HUES48 (cell line): ENCODE data around the gene AGTPBP1.
"Not testable (repeated sequence)": the region's sequence is repeated elsewhere in the genome, so short reads cannot be mapped to it uniquely, and the experiment has no call there.

Source experiments
- H3K27ac ChIP-seq: one replicate; pipeline ENCODE4 v1.7.0; 2013; ENCODE audit warnings: low read depth, low read length, inconsistent platforms
- H3K27me3 ChIP-seq: 2 replicates; pipeline ENCODE4 v1.6.1; 2013; ENCODE audit warnings: mild to moderate bottlenecking, low read length; ENCODE audit not compliant: control insufficient read depth, insufficient read depth
- H3K36me3 ChIP-seq: 2 replicates; pipeline ENCODE4 v1.6.1; 2013; ENCODE audit warnings: low read length; ENCODE audit not compliant: control insufficient read depth, insufficient read depth
- H3K4me1 ChIP-seq: 2 replicates; pipeline ENCODE4 v1.6.1; 2013; ENCODE audit warnings: mild to moderate bottlenecking, low read length; ENCODE audit not compliant: control insufficient read depth, insufficient read depth
- H3K4me3 ChIP-seq: 2 replicates; pipeline ENCODE4 v1.5.1; 2013; ENCODE audit warnings: mild to moderate bottlenecking, low read depth, low read length
- H3K9ac ChIP-seq: 2 replicates; pipeline ENCODE4 v1.6.1; 2013; ENCODE audit warnings: mild to moderate bottlenecking, low read depth, low read length, moderate library complexity
- H3K9me3 ChIP-seq: 2 replicates; pipeline ENCODE4 v1.6.1; 2013; ENCODE audit warnings: low read length; ENCODE audit not compliant: control insufficient read depth, insufficient read depth

AGTPBP1 gene

DNA sequence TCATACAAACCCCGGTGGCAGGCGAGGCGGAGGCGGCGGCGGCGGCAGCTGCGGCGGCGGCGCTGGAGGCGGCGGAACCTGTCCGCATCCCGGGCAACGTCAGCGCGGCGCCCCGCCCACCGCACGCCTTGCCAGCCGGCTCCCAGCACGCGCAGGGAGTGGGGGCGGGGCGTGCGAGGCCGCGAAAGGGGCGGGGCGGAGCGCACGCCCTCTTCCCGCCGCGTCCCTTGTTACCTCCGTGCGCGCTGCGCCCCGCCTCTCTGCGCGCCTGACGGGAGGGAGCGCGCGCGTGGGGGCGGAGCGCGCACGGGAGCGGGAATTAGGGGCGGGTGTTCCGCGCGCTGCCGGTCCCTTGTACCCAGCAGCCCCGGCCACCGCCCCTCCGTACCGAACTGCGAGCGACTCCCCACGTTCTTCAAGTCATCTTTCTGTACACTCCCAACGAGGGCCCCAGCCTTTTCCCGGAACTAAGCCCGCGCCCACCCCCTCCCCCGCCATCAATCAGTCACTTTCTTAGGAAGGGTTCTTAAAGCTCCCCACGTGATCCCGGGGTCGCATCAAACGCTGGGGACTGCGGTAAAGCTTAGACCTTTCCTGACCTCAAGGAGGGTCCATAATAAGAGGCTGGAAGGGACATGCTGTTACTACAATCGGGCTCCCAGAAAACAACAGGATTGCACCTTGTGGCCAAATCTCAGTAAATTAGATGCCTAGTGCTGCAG, at the start of gene AGTPBP1:
TSS of gene AGTPBP1 (minus strand) at position 80 of the 722 bp plus-strand sequence. CDS start 29,421 bp downstream, outside the sequence.
- Histone ChIP-seq H3K9me3 (no peaks in the 10 kb centered on the region), H3K27ac (peak within 1 kb of the TSS; percentile 88), H3K27me3 (no peaks in the 10 kb centered on the region), H3K4me3 (peak within 1 kb of the TSS; percentile 77), H3K36me3 (no peaks in the 10 kb centered on the region), H3K4me1 (peaks cover 27% of the 10 kb centered on the region), H3K9ac (peak within 1 kb of the TSS; percentile 76)

GRCh38 chr9:85786116-85786515, 44.4 kb upstream of the AGTPBP1 start:
- not testable (repeated sequence) for H3K27me3 ChIP-seq, H3K4me3 ChIP-seq, H3K27ac ChIP-seq, H3K9ac ChIP-seq, H3K36me3 ChIP-seq, H3K9me3 ChIP-seq, H3K4me1 ChIP-seq

- H3K9me3 ChIP-seq, H3K4me1 ChIP-seq, H3K4me3 ChIP-seq, H3K9ac ChIP-seq, H3K36me3 ChIP-seq, H3K27me3 ChIP-seq, H3K27ac ChIP-seq: not testable (repeated sequence)
Observed at GRCh38 chr9:85773844-85774243, 32.1 kb upstream of the AGTPBP1 start.

DNA sequence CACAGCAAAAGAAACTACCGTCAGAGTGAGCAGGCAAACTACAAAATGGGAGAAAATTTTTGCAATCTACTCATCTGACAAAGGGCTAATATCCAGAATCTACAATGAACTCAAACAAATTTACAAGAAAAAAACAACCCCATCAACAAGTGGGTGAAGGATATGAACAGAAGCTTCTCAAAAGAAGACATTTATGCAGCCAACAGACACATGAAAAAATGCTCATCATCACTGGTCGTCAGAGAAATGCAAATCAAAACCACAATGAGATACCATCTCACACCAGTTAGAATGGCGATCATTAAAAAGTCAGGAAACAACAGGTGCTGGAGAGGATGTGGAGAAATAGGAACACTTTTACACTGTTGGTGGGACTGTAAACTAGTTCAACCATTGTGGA, 20.0 kb upstream of the AGTPBP1 start:
- not testable (repeated sequence) for H3K4me3 ChIP-seq, H3K9ac ChIP-seq, H3K27ac ChIP-seq, H3K27me3 ChIP-seq, H3K9me3 ChIP-seq, H3K4me1 ChIP-seq, H3K36me3 ChIP-seq

DNA sequence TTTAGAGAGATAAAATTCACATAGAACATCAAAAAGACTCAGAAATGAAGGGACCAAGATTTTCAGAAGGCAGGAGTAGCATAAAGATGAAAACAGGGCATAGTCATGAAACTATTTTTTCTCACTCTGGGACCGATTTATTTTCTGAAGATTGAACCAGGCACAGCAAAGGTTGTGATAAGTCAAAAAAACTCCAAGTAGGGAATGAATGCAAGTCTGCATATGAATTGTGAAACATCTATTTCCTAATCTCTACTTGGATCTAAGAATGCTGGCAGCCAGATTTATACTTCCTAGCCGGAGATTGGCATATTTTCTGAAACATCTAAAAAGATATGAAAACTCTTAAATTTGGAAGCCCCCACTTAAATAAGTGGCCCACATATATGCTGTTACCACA, 16.0 kb upstream of the AGTPBP1 start:
- not testable (repeated sequence) for H3K36me3 ChIP-seq, H3K27me3 ChIP-seq, H3K9ac ChIP-seq, H3K4me3 ChIP-seq, H3K27ac ChIP-seq, H3K4me1 ChIP-seq, H3K9me3 ChIP-seq

GRCh38 chr9:85756216-85756615, 14.5 kb upstream of the AGTPBP1 start:
- H3K9ac ChIP-seq, H3K4me3 ChIP-seq, H3K27me3 ChIP-seq, H3K9me3 ChIP-seq, H3K4me1 ChIP-seq, H3K27ac ChIP-seq, H3K36me3 ChIP-seq: not testable (repeated sequence)

GRCh38 chr9:85746309-85746708, 4.6 kb upstream of the AGTPBP1 start:
- no peaks in the 10 kb centered on the region for H3K27me3 ChIP-seq
- no peak overlapping the region for H3K4me3 ChIP-seq
- H3K36me3 ChIP-seq = no peaks in the 10 kb centered on the region
- H3K27ac ChIP-seq = no peak overlapping the region
- H3K9me3 ChIP-seq = no peaks in the 10 kb centered on the region
- no peak overlapping the region for H3K9ac ChIP-seq
- H3K4me1 ChIP-seq = peaks cover 17% of the 10 kb centered on the region

DNA sequence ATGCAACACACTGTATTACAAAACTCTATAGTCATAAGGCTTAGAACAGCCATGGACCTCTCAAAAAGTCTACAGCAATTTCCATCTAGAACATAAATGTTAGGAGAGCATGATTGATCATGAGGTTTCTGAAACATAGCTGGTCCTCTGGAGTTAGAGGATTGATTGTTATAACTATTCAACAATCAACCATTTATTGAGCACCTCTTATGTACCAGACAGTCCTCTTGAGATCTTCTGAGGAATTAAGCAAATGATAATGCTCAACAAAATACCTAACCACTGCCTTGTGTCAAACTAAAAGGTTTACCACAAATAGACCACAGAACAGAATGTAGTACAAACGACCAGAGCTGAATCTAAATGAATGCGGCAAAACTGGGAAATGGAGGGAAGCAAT, 3.4 kb upstream of the AGTPBP1 start:
- Histone ChIP-seq H3K36me3 (no peaks in the 10 kb centered on the region), H3K27me3 (no peaks in the 10 kb centered on the region), H3K9me3 (no peaks in the 10 kb centered on the region), H3K27ac (no peak overlapping the region), H3K4me1 (peaks cover 22% of the 10 kb centered on the region), H3K9ac (no peak overlapping the region), H3K4me3 (no peak overlapping the region)

- H3K4me1 ChIP-seq = peaks cover 25% of the 10 kb centered on the region
- H3K36me3 ChIP-seq = no peaks in the 10 kb centered on the region
- H3K9ac ChIP-seq = no peak overlapping the region
- no peaks in the 10 kb centered on the region for H3K27me3 ChIP-seq
- H3K9me3 ChIP-seq = no peaks in the 10 kb centered on the region
- no peak overlapping the region for H3K4me3 ChIP-seq
- H3K27ac ChIP-seq = no peak overlapping the region
Observed at GRCh38 chr9:85744480-85744879, 2.7 kb upstream of the AGTPBP1 start.

DNA sequence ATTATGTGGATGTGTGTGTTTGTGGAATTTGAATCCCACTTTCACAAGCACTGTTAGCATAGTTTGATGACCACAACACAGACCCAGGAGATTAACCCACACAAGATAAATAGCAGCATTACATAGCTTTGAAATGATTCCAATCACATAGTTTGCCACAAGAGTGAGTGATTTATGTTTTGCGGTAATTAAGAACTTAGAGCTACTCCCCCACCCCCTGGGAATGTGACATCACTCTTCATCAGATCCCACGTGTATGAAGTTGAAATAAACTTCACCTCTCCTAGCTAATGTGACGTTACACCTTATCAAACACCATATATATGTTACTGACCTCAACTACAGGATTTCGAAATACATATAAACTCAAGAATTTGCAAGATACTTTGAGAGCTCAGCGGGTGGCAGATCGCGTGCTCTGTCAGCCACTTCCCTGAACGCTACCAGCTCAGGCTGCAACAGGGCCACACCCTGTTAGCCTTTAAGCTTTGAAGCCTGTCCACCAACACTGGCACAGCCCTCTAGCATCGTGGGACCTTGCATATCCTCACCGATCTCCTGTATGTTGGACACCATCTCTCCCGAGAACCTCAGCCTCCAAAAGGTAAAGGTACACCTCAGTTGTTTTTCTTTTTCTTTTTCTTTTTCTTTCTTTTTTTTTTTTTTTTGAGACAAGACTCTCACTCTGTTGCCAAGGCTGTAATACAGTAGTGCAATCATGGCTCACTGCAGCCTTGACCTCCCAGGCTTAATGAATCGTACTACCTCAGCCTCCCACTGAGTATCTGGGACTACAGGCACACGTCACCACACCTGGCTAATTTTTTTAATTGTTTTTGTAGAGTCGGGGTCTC, 1.7 kb upstream of the AGTPBP1 start:
- Histone ChIP-seq H3K36me3 (no peaks in the 10 kb centered on the region), H3K27ac (no peak overlapping the region), H3K9ac (no peak overlapping the region), H3K4me3 (peak overlapping the region; percentile 48; the same call in 1 of the 2 replicates), H3K9me3 (no peaks in the 10 kb centered on the region), H3K27me3 (no peaks in the 10 kb centered on the region), H3K4me1 (peaks cover 25% of the 10 kb centered on the region)

DNA sequence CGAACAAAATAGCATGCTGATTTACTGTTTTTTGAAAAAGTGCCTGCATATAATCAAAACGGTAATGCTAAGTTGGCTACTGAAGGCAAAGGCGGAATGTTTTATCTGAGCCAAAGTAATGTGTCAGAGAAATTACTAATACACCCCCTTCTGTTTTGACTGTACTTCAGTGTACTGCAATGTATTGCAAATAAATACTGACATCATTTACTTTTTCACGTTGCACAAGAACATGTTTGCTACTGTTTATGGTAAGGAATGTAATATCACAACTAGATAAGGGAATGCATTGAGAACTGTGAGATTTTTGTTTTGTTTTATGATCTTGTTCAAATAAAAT, 813 bp upstream of the AGTPBP1 start:
- Histone ChIP-seq H3K27ac (peak overlapping the region; percentile 76), H3K27me3 (no peaks in the 10 kb centered on the region), H3K9ac (peak overlapping the region; percentile 40), H3K36me3 (no peaks in the 10 kb centered on the region), H3K9me3 (no peaks in the 10 kb centered on the region), H3K4me1 (peaks cover 27% of the 10 kb centered on the region), H3K4me3 (peak overlapping the region; percentile 77)
